NCI-H146 treated with DMSO at 0.1 percent for 48 hours (cell line): ENCODE data around the gene SPINT3.

ENCODE experiments used
- DNase-seq: peaks from one replicate; lab custom pipeline; 2025; ENCODE audit not compliant: unreplicated experiment; lab: John Stamatoyannopoulos, UW

The SPINT3 gene, protein sequence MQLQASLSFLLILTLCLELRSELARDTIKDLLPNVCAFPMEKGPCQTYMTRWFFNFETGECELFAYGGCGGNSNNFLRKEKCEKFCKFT

DNA sequence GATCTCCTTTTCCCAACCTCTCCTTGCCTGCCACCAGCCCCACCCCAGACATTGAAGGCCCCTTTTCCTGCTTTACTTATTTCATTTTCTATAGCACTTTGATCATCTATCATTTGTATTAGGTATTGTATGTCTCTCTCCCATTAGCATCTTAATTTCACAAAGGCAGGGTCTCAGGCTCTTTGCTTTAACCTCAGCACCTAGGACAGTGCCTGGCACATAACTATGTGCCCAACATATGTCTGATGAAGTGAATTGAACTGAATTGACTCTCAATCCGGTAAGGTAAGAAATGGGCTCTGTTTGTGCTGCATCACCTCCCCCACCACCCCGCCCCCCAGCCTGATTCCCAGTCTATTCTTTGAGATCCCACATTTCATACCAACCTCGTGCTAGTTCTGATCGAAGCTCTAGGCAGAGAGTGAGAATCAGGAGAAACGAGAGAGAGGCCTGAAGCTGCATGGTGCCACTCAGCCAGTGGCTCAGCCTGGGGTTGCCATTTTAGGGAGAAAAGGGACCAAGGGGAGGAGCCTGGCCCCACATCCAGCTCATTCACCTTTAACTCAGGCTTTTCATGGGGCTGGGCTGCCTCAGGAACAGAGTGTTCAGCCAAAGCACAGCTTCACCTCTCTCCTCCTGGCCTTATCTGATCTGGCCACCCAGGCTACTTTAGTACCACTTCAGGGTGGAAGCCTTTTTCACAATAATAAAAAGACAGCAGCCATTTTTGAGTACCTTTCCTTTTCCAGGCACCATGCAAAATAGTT lies at the start of gene SPINT3:
SPINT3 (minus strand) TSS at position 476 of the 767 bp plus-strand sequence; CDS start at position 462, 14 bp downstream.
- no peak for DNase-seq

DNA sequence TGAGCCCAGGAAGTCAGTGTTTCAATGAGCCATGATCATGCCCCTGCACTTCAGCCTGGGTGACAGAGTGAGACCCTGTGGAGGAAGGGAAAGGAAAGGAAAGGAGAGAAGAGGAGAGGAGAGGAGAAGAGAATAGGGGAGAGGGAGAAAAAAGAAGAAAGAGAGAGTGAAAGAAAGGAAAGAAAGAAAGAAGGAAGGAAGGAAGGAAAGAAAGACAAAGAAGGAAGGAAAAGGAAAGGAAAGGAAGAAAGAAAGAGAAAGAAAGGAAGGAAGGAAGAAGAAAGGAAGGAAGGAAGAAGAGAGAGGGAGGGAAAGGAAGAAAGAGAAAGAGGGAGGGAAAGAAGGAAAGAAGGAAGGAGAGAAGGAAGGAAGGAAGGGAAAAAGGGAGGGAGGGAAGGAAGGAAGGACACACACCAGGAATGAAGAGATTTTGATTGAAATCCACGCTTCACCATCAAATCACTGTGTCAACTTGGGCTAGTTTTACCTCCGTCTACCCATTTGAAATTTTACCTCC lies 49.4 kb upstream of the SPINT3 start:
- no peak for DNase-seq

DNA sequence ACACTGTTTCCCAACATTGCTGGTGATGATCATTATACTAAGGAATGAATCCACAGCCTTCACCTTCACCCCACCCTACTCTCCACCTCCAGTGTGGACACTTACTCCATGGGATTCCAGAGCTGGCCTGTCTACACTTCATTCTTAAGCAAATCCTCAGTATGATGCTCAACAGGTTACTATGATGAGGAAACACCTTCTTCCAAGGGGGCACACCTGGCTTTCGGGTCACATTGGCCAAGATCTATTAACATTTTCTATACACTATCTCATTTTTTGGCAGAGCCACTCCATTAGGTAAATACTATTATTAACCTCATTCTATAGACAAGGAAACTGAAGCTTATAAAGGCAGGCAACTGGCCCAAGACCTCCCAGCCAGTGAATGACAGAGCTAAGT lies 39.8 kb upstream of the SPINT3 start:
- DNase-seq = no peak

DNA sequence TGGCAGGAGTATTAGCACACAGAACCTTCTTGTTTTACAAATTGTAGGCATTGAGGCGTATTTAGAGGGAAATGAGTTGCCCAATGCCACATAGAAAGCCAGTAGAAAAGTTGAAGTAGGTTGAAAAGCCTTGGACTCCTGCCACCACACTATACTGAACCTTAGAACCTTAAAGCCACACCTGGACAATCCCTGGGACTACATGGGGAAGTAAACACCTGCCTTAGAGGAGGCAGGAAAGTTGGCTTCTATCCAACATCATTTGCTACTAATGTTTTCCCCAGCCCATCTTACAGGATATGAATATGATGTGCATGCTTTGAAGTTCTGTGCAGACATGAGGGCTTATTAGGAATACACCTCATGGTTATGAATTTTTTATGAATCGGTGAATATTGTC lies 37.0 kb upstream of the SPINT3 start:
- no peak for DNase-seq

DNA sequence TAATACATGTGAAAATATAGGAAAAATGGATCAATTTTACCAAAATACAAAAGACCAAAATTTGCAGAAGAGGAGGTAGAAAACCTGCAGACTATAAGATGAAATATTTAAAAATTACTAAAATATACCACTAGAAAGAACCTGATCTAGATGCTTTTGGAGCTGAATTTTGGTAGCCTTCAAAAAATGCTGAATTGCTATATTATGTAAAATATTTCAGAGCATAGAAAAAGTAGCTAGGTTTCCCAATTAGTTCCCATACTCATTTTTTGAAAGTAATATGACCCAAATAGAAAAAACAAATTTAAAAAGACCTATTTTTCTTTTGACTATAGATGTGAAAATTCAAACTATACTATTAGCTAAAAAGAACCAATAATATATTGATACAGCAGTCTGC lies 35.3 kb upstream of the SPINT3 start:
- no peak for DNase-seq

DNA sequence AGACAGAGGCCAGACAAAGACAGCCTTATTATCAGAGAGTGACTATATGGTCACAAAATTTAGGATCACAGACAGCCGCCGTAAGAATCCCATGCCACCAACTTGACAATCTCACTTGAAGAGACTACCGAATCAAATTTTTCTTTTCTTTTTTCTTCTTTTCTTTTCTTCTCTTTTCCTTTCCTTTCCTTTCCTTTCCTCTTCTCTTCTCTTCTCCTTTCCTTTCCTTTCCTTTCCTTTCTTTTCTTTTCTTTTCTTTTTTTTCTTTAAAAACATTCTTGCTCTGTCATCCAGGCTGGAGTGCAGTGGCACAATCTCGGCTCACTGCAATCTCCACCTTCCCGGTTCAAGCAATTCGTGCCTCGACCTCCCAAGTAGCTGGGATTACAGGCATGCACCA lies 33.0 kb upstream of the SPINT3 start:
- no peak for DNase-seq

DNA sequence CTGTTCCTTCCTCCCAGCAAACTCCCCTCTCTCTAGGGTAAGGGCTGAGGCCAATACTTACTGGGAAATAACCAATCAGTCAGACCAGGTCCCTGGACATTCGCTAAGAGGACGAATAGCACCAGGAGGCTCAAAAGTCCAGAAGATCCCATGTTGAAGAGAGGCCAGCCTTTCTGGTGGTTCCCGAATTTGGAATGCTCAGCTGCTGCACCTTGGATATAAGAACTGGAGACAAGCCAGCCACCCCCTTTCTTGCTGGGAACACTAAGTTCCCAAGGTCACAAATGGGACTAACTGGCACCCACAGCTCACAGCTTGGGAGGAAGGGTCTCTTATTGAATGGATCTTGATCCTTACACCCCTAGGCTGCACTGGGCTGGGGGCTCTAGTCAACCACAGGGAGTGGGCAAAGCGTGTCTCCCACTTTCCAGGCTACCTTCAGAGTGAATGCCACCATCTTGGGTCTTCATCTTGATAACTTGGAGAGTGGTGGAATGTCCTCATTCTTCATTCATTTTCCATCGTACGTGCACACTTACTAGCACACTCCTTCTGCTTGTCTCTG lies 31.9 kb upstream of the SPINT3 start, which contains the start of gene EPPIN:
EPPIN (minus strand) TSS at position 196 of the 565 bp plus-strand sequence; CDS start at position 152, 44 bp downstream.
- DNase-seq = no peak

DNA sequence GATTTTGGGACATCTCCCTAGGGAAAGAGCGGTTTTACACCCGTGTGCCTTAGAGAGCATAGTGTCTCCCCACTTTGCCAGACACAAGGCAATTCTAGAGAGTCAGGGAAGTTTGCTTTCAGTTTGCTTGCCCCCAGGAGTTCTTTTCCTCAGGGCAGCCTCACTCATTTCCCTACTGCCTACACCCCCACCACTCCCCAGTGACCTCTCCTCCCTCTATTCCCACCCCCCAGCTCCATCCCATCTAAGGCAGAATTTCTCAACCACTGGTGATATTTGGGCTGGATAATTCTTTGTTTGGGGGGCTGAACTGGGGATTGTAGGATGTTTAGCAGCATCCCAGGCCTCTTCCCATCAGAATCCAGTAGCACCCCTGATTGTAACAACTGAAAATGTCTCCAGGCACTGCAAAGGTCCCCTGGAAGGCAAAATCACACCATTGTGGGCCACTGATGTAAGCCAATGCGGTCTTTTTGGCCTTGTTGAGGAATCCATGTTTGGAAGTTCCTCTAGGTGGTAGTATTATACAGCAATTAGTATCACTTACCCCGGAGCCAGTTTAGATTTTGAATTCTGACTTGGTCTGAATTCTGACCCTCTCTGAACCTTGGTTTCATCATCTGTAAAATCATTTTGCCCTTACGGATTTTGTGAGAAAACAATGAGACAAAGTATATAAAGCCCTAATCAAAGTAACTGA lies 30.5 kb upstream of the SPINT3 start:
- no peak for DNase-seq

DNA sequence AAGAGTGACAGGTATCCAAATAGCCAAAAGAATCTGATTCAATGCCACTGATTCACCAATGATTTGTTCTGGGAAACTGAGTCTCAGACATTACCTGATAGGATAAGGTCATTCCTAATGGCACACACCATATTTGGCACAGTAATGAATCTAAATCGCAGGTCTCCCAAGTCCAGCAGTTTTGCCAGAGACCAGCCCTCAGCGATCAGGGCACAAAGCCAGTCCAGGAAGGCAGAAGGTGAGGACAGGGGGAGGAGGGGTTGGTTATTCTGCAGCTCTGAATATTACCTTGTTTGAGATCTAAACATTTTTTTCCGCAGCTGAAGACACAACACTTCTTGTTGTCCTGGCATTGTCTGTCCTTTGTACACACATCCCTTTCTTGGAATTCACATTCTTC lies 29.9 kb upstream of the SPINT3 start:
- DNase-seq = no peak

DNA sequence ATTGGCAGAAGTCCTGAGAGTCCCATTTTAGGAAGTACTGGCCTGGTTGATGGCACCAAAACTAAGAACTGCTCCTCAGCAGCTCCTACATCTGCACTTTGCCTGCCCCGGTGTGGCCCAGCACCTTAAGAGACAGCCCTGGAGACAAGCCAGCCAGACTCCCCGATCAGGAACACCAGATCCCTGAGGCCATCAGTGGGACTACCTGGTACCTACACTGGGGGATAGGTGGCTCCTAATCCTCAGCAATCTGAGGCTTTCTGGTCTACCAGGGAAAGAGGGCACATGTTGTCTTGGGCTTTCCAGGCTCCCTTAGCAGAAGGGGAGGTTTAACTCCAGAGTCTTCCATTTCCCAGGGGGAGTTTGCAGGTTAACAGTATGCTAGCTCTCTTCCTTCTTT lies 24.0 kb upstream of the SPINT3 start, which contains the start of gene WFDC6:
WFDC6 (minus strand) TSS at position 101 of the 400 bp plus-strand sequence; CDS start at position 26, 75 bp downstream.
- no peak for DNase-seq

DNA sequence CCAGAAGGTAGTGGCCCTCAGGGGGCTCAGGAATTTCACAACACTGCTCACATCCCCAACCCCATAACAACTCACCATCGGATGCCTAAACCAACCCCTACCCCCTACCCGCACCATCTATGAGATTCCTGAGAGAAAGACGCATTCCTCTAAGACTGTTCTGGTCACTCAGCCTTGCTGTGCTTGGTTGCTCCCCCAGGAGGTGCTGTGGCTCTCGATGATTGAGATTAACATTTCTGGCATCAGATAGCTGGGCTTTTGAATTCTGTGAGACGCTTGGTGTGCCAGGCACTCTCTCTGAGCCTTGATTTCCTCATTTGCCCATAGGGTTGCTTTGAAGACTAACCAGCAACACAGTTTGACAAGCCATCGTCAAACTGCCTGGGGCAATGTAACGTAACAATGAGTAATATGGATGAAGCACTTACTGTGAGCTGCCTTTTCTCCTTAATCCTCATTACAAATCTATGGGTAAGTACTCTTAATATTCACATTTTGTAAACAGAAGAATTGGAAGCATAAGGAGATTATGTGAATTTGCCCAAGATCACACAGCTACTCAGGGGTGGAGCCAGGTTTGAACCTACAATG lies 22.9 kb upstream of the SPINT3 start:
- no peak for DNase-seq

DNA sequence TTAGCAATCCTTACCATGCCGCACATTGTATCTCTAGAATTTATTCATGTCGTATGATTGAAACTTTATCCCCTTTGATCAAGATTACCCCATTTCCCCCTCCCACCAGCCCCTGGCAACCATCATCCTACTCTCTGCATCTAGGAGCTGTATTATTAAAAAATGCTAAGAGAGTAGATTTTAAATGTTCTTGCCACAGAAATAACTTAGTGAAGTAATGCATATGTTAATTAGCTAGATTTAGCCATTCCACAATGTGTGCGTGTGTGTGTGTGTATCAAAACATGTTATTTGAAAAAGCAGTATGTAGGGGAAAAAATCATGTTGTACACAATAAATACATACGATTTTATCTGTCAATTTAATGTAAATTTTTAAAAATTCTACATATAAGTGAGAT lies 11.9 kb upstream of the SPINT3 start:
- no peak for DNase-seq

DNA sequence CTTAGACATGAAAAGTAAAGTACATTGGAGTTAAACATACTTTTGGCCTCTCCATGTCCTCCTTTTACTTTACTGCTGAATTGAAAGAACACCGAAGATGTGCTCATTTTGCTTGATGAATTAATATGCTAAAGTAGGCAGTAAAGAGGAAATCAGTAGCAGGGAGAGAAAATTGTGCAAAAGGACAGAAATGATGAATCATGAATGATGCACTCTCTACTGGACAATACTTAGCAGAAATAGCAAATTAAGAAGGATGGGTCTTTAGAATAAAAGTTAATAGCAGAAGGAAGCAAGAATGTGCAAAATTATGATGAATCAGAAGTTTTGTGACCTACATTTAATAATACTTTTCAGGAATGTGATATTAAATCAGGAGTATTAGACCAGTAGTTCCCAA lies 8.4 kb upstream of the SPINT3 start:
- DNase-seq = no peak

DNA sequence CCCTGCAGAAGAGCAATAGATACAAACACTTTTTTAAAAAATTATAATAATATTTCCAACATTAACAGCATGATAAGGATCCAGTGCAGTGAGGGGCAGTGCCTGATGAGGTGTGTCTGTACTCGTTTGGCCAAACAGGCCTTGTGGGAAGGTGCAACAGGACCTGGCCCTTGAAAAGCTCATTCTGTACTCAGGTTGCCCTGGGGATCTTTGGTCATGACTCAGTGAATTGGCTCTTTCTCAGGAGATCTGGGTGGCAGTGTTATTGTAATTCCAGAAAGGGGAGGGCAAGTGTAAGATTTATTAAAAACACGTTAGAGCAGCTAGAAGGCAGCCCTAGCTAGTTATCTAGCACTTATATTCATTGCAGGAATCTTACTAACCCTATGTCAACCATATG lies 2.9 kb upstream of the SPINT3 start:
- DNase-seq = no peak

DNA sequence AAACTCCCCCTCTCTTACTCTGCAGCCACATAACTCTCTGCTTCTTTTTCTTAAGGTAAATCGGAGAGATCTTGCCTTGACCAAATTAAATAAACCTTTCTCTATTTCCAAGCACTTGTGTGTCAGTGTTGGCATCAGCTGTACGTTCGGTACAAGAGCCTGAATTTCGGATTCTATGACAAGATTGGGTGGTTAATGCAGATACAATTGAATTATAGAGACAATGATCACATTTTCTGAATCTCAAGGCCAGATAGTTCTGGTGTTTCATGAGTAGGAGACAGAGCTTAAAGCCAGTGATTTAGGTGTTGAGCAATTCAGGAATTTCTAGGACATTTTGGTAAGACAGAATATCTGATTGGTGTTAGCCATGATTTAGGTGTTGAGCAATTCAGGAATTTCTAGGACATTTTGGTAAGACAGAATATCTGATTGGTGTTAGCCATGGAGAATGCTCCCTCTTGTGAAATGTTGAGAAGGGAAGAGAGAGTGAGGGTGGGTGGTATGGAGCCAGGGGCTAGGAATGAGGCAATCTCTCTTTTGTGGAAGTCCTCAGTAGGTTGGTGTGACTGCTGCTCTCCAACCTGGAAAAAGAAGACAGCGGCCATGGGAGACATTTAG lies 5.1 kb downstream of the SPINT3 start:
- no peak for DNase-seq

DNA sequence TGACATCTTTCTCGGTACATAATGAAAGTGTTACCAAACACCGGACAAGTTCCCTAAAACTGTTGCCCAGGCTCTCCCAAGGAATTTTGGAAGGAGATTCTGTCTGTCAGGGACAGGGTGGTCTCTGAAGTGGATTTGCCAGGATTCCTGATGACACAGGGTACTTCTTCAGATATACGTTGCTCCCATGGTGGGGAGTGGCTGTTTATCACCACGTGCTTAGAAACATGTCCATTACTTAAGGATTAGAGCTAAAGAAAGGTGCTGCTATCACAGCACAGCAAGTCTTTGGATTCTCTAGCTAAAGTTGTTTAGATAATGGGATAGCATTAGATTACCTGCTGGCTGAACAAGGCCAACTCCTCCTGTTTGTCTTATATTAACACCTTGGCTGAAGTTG lies 6.3 kb downstream of the SPINT3 start:
- DNase-seq = no peak

DNA sequence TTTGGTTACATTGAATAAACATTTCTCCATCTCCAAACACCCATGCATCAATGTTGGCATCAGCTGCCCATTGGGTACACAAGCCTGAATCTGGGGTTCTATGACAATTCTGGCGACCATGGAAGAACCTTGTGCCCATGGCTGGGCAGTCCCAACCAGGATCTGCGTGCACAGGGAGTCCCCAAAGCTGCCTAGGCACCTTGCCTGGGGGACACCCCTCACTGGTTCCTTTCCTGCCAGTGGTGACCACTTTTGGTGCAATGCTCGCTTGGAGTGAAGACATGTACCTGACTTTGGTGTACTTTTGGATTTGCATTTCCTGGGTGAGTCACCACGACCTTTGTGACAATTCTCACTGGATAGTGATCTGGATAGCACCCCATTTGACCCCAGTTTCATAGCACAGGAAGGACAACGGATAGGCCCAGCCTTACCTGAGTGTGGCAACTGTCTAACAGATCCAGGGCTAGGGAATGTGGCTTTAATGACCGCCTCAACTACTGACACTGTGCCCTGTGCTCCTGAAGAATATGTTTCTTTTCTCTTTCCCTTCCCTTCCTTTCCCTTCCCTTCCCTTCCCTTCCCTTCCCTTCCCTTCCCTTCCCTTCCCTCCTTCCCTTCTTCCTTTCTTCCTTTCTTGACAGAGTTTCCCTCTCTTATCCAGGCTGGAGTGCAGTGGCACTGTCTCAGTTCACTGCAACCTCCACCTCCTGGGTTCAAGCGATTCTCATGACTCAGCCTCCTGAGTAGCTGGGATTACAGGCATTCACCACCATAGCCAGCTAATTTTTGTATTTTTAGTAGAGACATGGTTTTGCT lies 7.1 kb downstream of the SPINT3 start:
- DNase-seq = no peak

DNA sequence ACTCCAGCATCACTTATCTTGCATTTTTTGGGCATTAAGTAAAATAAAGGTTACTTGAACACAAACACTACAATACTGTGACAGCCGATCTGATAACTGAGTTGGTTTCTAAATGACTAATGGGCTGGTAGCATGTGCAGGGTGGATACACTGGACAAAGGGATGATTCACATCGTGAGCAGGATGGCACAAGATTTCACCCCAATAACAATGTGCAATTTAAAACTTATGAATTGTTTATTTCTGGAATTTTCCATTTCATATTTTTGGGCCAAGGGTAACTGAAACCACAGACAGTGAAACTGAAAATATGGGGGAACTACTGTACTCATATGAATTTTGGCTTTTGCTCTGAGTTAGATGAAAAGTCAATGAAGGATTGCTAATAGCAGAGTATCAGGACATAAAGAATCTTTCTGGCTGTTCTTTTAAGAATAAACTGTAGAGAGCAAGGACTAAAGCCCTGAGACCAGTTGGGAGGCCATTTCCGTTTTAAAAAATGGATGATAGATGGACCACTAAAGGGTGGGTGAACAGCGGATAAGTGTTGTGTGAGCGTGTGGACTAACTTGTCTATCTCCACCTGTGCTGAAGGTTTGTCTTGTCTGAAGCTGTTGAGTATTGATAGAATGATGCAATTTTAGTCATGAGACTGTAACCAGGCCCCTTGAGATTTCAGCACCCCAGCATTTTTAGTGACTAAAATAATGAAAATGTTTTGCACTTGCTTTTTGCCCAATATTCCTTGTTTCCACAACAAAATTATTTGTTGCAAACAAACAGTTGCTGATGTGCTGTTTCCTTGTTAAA lies 8.2 kb downstream of the SPINT3 start:
- no peak for DNase-seq

DNA sequence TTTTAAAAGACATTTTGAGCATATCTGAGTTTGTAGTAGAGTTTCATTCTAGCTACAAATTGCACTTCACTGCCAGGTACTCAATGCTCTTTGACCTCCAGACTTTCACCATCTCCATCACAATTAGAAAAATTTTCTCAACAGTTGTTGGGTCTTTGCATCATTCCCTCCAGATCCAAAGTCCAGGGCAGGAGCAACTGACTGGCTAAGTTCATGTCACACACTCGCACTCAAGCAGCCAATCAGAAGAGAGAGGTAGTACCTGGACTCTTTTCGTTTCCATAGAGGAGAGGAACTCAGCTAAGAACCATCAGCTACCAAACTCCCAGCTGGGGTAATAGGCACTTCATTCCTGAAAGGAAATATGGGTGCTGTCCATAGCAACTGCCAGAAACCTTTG lies 9.0 kb downstream of the SPINT3 start:
- no peak for DNase-seq
